ENCODE measurements around the gene RBM38.
"Not testable (repeated sequence)": the region's sequence is repeated elsewhere in the genome, so short reads cannot be mapped to it uniquely, and the experiment has no call there.

DNA sequence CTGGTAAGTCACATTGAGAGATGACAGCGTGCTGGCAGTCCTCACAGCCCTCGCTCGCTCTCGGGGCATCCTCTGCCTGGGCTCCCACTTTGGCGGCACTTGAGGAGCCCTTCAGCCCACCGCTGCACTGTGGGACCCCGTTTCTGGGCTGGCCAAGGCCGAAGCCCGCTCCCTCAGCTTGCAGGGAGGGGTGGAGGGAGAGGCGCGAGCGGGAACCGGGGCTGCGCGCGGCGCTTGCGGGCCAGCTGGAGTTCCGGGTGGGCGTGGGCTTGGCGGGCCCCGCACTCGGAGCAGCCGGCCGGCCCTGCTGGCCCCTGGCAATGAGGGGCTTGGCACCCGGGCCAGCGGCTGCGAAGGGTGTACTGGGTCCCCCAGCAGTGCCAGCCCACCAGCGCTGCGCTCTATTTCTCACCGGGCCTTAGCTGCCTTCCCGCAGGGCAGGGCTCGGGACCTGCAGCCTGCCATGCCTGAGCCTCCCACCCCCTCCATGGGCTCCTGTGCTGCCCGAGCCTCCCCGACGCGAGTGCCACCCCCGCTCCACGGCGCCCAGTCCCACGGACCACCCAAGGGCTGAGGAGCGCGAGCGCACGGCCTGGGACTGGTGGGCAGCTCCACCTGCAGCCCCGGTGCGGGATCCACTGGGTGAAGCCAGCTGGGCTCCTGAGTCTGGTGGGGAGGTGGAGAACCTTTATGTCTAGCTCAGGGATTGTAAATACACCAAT is 42.8 kb upstream of the RBM38 start:
- not testable (repeated sequence) for TF ChIP-seq POLR2AphosphoS5 (IDR thresholded peaks at IDR 0.05; ENCODE audit: borderline replicate concordance, low read depth, low read length); EZH2 (IDR thresholded peaks at IDR 0.05)

Data from SK-N-MC (cell line).